ENCODE results near the gene CLSTN2.

The CLSTN2 gene

GRCh38 chr3:140097874-140098635, 163.1 kb downstream of the CLSTN2 start:
- DNase-seq = no peak

GRCh38 chr3:140100479-140100878, 165.5 kb downstream of the CLSTN2 start:
- DNase-seq = no peak

GRCh38 chr3:140103166-140103565, 168.2 kb downstream of the CLSTN2 start:
- DNase-seq = peak; percentile 20 to 28 (median 22)

GRCh38 chr3:140103986-140104645, 169.1 kb downstream of the CLSTN2 start:
- no peak for DNase-seq

GRCh38 chr3:140113996-140114788, 179.2 kb downstream of the CLSTN2 start:
- DNase-seq = no peak

GRCh38 chr3:140114789-140115080, 179.8 kb downstream of the CLSTN2 start:
- no peak for DNase-seq

- no peak for DNase-seq
Measured at GRCh38 chr3:140117096-140117526, 182.1 kb downstream of the CLSTN2 start.

- no peak for DNase-seq
Measured at GRCh38 chr3:140122183-140122582, 187.2 kb downstream of the CLSTN2 start.

- DNase-seq = no peak
Measured at GRCh38 chr3:140128217-140128616, 193.2 kb downstream of the CLSTN2 start.

- DNase-seq = peak; percentile 20 to 43 (median 35)
Measured at GRCh38 chr3:140128631-140129030, 193.6 kb downstream of the CLSTN2 start.

GRCh38 chr3:140129768-140130284, 194.8 kb downstream of the CLSTN2 start:
- DNase-seq = no peak

- no peak for DNase-seq
Measured at GRCh38 chr3:140131895-140132294, 196.9 kb downstream of the CLSTN2 start.

- DNase-seq = no peak
Measured at GRCh38 chr3:140134231-140134965, 199.4 kb downstream of the CLSTN2 start.

GRCh38 chr3:140135461-140135860, 200.5 kb downstream of the CLSTN2 start:
- no peak for DNase-seq

- DNase-seq = no peak
Measured at GRCh38 chr3:140143367-140144069, 208.5 kb downstream of the CLSTN2 start.

GRCh38 chr3:140145528-140145927, 210.5 kb downstream of the CLSTN2 start:
- DNase-seq = no peak

- DNase-seq = no peak
Measured at GRCh38 chr3:140146668-140147067, 211.7 kb downstream of the CLSTN2 start.

GRCh38 chr3:140147965-140148490, 213.0 kb downstream of the CLSTN2 start:
- DNase-seq = no peak

GRCh38 chr3:140148824-140149390, 213.9 kb downstream of the CLSTN2 start:
- DNase-seq = no peak

GRCh38 chr3:140151321-140151720, 216.3 kb downstream of the CLSTN2 start:
- DNase-seq = no peak

GRCh38 chr3:140152851-140153639, 218.1 kb downstream of the CLSTN2 start:
- DNase-seq = no peak
